Stimulated activated CD4-positive, alpha-beta T cell treated with anti-CD3 and anti-CD28 coated beads, Interleukin-15, amount 100 ng/mL, for 48 hours (primary cell): ENCODE measurements around the gene ILK.

Experiments used
- DNase-seq, 2 donors: peaks; one replicate each; pipeline ENCODE4 v3.0.0-alpha.2; 2020; ENCODE audit warnings: low read depth in 2 of 2

The ILK gene

GRCh38 chr11:6603287-6604080 is at the start of gene ILK, which contains the start of gene RRP8:
ILK (plus strand) TSS chr11:6603774; CDS start chr11:6604272, 498 bp downstream.
RRP8 (minus strand) TSS chr11:6603616; CDS start chr11:6603502, 114 bp downstream.
- DNase-seq = peak; percentile 73 to 84

GRCh38 chr11:6554828-6555706 is 48.5 kb upstream of the ILK start:
- DNase-seq = no peak

DNA sequence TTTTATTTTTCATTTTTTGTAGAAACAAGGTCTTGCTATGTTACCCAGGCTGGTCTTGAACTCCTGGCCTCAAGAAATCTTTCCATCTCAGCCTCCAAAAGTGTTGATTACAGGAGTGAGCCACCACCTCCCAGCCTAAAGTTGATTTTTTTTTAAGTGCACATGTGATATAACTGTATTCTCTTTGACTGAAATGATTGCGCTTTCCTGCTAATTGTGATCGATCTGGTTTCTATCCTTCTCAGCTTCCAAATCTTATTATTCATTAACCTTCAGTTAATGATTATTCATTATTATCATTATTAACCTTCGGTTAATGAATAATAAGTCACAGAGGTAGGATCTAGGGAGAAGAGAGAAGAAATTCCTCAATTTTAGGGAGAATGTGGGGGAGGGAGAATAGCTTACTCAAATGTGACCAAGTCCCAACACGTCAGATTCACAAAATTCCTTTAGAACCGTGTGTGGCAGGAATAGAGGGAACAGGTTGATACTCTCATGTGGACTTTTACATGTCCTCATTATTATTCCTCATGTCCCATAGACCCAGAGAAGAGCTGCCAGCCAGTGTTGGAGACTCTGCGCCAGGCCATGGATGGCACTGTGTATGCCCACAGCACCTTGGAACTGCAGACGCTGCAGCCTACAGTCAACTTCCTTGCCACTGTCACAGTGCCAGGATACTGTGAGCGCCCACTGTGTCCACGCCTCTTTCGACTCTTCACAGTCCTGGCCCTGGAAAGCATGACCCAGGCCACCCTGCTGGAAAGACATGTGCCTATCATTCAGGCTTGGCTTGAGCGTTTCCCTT is 47.2 kb upstream of the ILK start:
- DNase-seq = no peak

DNA sequence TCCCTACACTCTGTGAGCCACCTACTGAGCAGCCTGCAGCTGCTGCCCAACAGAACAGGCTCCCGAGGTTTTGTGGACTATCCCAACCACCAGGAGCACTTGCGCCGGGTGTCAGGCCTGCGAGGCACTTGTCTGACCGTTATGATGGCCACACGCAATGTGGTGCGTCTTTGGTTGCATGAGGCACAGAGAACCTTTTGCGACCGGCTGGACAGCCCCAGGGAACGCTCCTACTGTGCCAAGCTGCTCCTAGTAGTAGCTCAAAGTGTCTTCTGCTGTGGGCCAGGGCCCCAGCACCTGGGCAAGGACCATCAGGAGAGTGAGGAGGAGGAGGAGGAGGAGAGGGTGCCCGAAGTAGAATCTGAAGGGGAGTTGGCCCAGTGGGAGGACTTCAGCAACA is 46.5 kb upstream of the ILK start:
- DNase-seq = no peak

DNA sequence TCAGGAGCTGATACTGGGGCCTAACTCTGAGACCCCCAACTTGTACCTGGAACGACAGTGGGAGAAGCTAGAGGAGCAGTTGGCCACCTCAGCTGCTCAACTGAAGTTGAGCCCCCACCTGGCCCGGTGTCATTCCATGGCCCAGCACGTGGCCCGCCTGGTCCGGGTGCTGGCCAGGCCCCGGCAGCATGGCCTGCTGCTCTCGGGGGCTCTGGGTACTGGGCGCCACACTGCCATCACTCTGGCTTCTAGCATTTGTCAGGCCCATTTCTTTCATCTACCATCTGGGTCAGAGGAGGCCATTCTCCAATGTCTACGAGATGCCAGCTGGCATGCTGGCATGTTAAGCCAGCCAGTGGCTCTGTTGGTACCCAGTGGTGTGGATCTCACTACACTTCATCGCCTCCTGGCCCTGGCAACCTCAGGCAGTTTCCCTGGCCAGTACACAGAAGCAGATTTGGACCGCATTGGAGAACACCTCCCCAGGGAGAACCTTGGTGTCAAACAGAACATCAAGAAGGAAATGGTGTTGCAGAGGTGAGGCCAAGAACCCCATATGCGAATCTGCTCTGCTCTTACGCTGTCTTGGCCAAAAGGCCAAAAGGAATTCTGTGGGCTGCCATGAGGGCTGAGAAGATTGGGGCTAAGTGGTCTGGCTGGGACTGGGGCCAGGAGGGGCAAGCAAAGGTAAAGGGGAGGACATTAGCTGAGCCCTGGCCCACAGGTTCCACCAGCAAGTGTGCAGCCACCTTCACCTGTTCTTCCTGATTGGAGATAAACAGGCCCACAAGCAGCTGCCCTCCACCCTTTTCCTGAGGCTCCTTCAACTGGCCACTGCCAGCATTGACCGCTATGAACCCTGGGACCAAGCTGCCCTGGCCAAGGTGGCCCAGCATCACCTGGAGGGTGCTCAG is 45.6 kb upstream of the ILK start:
- no peak for DNase-seq

- DNase-seq = no peak
Observed at GRCh38 chr11:6559369-6559768, 44.2 kb upstream of the ILK start.

DNA sequence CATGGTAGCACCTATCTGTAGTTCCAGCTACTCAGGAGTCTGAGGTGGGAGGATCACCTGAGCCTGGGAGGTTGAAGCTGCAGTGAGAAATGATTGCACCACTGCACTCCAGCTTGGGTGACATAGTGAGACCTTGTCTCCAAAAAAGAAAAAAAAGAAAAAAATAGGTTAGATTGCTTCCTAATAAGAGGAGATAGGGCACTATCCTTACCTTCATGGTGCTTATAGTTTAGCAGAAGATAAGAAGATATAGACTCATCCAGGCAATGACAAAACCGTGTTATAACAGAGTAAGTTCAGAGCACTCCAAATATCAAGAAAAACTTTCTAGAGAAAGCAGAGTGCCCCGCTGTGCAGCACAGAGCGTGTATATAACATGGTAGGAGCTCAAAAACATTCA is 42.3 kb upstream of the ILK start:
- no peak for DNase-seq

- DNase-seq = no peak
Observed at GRCh38 chr11:6563121-6563619, 40.4 kb upstream of the ILK start.

DNA sequence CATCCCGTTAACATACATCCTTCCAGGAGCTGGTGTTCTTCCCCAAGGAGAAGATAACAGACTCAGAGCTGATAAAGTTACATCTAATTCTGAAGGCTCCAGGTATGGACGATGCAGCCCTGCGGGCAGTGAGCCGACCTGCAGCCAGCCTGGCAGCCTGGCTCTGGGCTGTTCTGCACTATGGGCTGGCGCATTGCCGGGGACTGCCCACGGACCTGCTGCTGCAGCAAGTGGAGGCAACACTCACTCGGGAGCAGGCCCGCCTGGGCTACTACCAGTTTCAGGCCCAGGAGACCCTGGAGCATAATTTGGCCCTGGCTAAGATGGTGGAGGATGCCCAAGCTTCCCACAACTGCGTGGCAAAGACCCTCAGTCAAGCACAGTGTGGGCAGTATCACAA is 39.9 kb upstream of the ILK start:
- no peak for DNase-seq

GRCh38 chr11:6565325-6565724 is 38.2 kb upstream of the ILK start:
- DNase-seq = no peak

DNA sequence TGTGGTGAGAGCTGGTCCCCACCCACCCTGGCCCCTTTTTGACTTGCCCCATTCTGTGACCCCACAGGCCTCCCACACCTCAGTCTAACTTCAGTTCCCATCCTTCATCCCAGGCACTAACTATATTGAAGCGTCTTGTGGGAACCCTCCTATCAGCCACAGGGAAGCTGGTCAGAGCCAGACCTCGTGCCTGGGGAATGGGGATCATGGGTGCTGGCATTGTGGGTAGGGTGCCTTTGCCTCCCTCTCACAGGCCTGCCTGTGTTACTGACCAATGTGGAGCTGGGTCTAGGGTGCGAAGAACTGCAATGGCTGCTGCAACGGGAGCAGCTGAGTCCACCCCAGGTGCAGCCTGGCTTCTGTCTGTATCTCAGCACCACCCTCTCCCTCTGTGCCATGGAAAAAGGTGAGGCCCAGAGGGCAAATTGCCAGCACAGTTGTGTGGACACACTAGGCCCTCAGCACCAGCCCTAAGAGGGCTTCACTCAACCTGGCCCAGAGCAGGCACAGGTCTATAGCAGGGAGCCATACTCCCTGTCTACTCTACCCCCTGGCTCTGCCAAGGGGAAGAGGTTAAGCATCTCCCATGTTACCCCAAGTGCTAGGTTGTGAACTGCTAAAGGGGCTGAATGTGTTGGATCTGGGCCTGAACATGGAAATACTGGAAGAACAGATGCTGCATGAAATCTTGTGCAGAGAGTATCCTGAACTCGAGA is 37.4 kb upstream of the ILK start:
- no peak for DNase-seq

- no peak for DNase-seq
Observed at GRCh38 chr11:6566704-6567370, 36.7 kb upstream of the ILK start.

DNA sequence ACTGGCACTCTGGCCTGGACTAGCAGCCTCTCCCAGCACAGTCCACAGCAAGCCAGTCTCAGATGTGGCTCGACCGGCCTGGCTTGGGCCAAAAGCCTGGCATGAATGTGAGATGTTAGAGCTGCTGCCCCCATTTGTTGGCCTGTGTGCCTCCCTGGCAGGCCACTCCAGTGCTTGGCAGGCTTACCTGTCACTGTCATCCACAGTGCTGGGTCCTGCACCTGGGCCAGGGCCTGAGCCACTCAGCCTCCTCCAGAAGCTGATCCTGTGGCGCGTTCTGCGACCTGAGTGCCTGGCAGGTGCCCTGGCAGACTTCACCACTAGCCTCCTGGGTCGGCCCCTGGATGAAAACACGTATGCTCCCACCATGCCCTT is 36.2 kb upstream of the ILK start:
- DNase-seq = no peak

GRCh38 chr11:6568191-6568918 is 35.2 kb upstream of the ILK start:
- no peak for DNase-seq

DNA sequence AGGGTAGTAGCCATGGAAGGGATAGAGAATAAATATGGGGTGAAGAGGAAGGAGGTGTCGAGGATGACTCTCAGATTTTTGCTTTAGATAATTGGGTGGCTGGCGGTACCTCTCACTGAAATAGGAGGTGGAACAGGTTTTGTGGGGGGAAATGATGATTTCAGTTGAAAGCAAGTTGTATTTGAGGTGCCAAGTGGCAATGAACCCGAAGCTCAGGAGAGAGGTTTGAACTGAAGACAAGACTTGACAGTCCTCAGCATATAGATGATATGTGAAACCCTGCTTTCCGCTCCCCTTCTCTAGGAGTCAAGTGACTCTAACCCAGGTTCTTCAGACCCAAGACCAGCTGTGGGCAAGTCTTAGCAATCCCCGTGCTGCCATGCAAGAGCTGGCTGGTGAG is 33.9 kb upstream of the ILK start:
- no peak for DNase-seq

DNA sequence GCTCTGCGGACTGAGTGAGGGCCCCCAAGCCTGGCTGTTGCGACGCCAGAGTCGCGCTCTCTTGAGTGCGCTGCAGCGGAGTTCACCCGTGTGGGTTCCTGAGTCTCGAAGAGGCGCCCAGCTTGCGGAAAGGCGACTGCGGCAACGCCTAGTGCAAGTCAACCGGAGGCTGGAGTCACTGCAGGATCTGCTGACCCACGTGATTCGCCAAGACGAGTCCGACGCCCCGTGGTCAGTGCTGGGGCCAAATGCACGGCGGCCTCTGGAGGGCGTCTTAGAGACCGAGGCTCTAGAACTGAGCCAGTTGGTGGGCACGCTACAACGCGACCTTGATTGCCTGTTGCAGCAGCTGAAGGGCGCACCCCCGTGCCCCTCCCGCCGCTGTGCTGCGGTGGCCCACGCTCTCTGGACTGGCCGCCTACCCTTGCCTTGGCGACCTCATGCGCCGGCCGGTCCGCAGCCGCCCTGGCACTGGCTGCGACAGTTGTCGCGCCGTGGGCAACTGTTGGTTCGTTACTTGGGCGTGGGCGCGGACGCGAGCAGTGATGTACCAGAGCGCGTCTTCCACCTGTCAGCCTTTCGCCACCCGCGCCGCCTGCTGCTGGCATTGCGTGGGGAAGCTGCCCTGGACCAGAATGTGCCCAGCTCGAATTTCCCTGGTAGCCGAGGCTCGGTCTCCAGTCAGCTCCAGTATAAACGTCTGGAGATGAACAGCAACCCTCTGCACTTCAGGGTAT is 32.7 kb upstream of the ILK start:
- DNase-seq = no peak

DNA sequence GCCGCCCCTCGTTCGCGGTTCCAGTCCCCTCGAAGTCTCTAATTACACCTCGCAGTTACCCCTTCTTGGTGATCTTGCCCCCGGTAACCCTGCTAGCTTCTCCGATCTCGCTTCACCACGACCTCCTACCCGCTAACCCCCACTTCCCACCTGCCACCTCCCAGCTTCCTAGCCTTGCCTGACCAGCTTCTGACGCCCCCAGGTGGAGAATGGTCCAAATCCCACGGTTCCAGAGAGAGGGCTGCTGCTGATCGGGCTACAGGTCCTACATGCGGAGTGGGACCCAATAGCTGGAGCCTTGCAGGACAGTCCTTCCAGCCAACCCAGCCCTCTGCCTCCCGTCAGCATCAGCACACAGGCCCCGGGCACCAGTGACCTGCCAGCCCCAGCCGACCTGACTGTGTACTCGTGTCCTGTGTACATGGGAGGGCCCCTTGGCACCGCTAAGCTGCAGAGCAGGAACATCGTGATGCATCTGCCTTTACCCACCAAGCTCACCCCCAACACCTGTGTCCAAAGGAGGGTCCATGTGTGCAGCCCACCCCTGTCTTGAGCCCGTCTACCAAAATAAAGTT is 32.1 kb upstream of the ILK start:
- no peak for DNase-seq

- DNase-seq = no peak
Observed at GRCh38 chr11:6572215-6572614, 31.4 kb upstream of the ILK start.
